ENCODE data around the gene HOXA11.

DNA sequence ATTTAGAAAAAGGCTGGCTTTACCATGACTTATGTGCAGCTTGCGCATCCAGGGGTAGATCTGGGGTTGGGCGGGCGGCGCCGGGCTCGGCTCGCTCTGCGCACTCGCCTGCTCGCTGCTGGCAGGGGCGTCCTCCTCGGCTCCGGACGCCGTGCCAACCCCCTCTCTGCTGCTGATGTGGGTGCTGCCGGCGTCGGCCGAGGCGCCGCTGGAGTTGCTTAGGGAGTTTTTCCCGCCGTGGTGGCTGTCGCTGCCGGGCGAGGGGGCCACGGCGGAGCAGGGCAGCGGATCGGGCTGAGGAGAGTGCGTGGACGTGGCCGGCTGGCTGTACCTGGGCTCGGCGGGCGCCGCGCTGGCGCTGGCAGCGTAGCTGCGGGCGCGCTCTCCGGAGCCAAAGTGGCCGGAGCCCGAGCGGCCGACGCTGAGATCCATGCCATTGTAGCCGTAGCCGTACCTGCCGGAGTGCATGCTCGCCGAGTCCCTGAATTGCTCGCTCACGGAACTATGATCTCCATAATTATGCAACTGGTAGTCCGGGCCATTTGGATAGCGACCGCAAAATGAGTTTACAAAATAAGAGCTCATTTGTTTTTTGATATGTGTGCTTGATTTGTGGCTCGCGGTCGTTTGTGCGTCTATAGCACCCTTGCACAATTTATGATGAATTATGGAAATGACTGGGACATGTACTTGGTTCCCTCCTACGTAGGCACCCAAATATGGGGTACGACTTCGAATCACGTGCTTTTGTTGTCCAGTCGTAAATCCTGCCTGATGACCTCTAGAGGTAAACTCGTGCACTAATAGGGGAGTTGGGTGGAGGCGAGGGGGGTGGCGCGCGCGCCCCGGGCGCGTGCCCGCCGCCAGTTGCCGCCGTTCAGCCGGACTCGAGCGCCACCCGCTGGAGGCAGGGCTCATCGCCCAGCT is 41.7 kb downstream of the HOXA11 start, which contains the start of gene HOXA5:
- TF ChIP-seq, protein P1, sequence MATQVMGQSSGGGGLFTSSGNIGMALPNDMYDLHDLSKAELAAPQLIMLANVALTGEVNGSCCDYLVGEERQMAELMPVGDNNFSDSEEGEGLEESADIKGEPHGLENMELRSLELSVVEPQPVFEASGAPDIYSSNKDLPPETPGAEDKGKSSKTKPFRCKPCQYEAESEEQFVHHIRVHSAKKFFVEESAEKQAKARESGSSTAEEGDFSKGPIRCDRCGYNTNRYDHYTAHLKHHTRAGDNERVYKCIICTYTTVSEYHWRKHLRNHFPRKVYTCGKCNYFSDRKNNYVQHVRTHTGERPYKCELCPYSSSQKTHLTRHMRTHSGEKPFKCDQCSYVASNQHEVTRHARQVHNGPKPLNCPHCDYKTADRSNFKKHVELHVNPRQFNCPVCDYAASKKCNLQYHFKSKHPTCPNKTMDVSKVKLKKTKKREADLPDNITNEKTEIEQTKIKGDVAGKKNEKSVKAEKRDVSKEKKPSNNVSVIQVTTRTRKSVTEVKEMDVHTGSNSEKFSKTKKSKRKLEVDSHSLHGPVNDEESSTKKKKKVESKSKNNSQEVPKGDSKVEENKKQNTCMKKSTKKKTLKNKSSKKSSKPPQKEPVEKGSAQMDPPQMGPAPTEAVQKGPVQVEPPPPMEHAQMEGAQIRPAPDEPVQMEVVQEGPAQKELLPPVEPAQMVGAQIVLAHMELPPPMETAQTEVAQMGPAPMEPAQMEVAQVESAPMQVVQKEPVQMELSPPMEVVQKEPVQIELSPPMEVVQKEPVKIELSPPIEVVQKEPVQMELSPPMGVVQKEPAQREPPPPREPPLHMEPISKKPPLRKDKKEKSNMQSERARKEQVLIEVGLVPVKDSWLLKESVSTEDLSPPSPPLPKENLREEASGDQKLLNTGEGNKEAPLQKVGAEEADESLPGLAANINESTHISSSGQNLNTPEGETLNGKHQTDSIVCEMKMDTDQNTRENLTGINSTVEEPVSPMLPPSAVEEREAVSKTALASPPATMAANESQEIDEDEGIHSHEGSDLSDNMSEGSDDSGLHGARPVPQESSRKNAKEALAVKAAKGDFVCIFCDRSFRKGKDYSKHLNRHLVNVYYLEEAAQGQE (IDR thresholded peaks at IDR 0.05; ENCODE audit: insufficient read depth in 1 of 2, low read depth in 2 of 2, low read length in 2 of 2), result no peak
- no peak for TF ChIP-seq POLR2AphosphoS5 (IDR thresholded peaks at IDR 0.05; ENCODE audit: low read depth, low read length)
- TF ChIP-seq SIN3A (IDR thresholded peaks at IDR 0.05; ENCODE audit: borderline replicate concordance, insufficient read depth, low read length), result no peak
- TF ChIP-seq TAF1 (IDR thresholded peaks at IDR 0.05; ENCODE audit: borderline replicate concordance, insufficient read depth, low read length), result no peak
- TF ChIP-seq FOXP2 (optimal IDR thresholded peaks at IDR 0.05; ENCODE audit: borderline replicate concordance, extremely low read depth, extremely low read length, insufficient read depth), result no peak

All from PFSK-1 (cell line).